CD4-positive, alpha-beta T cell treated with Interleukin-10 for 1 hour (primary cell): ENCODE results near the gene WRNIP1.

Source experiments
- DNase-seq: peaks from one replicate; pipeline ENCODE4 v3.0.0-alpha.2; 2020

The WRNIP1 gene

GRCh38 chr6:2765166-2765895, at the start of gene WRNIP1:
WRNIP1 (plus strand) TSS chr6:2765393; CDS start chr6:2765623, 230 bp downstream.
- peak; percentile 98 for DNase-seq

GRCh38 chr6:2715737-2716136, 49.5 kb upstream of the WRNIP1 start:
- DNase-seq: no peak

GRCh38 chr6:2716936-2717700, 48.1 kb upstream of the WRNIP1 start:
- no peak for DNase-seq

- no peak for DNase-seq
Measured at GRCh38 chr6:2718334-2719092, 46.7 kb upstream of the WRNIP1 start.

DNA sequence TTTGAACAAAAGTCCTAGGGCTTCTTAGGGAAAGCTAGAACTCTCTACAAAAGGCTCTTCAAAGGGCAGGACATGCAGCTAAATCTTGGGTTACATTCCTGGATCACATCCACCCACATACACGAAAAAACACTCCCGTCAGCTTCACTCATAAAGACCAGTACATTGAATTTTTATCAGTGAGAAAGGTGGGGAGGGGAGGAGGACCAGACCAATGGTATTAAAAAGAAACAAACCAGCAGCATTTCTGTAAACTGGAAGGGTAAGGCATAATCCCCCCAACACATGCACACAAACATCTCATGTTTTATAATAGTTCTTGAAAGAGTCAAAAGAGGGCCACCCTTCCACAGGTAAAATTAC, 46.1 kb upstream of the WRNIP1 start:
- DNase-seq: no peak

- no peak for DNase-seq
Measured at GRCh38 chr6:2721219-2721618, 44.0 kb upstream of the WRNIP1 start.

DNA sequence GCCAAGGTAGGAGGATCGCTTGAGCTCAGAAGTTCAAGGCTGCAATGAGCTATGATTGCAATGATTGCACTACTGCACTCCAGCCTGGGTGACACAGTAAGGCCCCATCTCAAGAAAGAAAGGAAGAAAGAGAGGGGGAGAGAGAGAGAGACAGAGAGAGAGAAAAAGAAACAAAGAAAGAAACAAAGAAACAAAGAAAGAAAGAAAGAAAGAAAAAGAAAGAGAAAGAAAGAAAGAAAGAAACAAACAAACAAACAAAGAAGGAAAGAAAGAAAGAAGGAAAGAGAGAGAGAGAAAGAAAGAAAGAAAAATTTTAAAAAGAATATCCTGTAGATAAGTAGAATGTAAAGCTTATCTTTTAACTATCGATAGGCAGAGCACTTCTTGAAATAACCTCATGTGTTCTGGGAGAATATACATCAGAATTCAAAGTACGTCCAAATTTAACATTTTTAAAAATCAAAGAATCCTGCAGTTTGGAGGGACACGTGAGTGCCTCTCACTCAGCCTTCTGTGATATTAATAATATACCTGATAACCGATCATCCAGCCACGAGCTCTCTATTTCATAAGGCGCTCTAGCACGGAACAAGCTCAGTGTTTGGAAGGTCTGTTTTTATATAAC, 39.7 kb upstream of the WRNIP1 start:
- DNase-seq: no peak

DNA sequence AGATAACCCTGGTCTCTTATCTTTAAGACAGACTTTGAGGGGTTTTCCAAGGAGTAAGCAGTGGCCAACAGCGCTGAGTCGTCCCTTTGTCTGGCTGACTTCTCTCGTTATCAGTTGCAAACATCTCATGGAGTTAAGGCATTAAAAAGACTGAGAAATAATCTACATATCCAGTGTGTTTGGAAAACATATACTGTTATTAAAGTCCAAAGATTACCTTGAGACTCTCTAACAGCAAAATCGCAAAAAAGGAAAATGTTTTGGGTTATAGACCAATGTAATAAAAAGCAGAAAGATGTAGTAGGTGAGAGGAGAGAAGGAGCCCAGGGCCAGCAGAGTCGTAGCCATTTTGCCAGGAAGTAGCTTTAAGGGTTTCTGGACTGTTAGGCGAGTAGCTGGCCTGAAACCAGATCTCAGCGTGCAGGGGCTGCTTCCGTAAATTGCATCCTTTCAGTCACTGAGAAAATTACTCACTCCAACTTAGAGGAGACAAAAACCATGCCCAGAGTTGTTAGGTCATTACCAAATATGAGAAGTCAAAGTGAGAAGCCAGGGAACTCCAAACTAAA, 39.1 kb upstream of the WRNIP1 start:
- peak; percentile 10 for DNase-seq

- no peak for DNase-seq
Measured at GRCh38 chr6:2729921-2730320, 35.3 kb upstream of the WRNIP1 start.

DNA sequence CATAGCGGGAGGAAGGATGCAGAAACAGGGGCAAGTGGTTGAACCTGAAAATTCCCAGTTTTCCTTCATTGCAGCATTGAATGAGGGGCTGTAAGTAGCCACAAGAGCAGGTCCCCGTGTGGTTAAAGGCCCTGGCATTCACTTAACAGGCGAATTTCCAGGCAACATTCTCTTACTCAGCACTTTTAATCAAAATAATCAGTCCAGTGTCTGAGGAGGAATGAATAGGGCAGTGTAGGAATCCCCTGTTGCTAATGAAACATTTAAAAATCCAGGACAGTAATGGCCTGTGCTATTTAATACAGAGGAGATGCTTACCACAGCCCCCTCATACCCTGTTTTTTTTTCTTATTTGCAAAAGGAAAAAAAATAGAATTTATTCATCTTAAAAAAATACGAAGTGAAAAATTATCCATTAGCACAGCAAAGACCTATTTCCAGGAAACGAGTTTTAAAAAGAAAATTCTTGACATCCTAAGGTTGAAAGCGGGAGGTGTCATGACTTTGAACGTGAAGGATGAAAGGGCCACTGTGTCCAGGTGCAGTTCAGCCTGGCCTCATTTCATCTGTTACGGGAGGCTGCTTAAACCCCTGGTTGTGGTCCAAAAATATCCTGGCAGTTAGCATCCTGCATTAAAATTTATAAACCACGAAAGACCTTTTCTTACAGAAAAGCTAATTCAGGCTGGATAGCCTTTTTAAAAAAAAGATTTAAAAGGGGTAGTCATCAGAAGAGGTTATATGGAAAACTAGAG, 34.7 kb upstream of the WRNIP1 start:
- no peak for DNase-seq

DNA sequence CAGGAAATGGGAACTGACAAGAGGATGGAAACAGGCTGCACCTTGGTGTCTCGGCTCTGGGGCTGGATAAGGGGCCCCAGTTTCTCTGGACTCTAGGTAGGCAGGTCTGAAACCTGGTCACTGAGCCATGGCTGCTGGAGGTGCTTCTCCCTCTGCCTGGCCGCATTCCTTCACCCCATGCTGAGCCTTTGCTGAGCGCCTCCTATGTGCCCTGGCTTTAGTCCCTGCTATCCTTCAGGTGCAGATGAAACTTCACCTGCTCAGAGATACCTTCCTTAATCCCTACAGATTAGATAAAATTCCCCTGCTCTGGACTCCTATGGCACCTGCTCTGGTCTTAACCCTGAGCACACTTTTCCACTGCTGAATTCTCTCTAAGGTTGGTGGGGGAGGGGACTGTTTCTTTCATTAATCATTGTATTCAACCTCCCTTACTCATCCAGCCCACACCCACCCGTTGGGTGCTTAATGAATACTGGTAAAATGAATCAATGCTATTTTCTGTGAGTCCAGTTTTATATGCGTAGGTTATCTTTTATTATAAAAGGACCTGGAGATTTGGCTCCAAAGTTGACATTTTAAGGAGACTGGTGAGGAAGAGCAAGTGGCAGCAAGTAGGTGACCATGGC, 33.8 kb upstream of the WRNIP1 start:
- no peak for DNase-seq

DNA sequence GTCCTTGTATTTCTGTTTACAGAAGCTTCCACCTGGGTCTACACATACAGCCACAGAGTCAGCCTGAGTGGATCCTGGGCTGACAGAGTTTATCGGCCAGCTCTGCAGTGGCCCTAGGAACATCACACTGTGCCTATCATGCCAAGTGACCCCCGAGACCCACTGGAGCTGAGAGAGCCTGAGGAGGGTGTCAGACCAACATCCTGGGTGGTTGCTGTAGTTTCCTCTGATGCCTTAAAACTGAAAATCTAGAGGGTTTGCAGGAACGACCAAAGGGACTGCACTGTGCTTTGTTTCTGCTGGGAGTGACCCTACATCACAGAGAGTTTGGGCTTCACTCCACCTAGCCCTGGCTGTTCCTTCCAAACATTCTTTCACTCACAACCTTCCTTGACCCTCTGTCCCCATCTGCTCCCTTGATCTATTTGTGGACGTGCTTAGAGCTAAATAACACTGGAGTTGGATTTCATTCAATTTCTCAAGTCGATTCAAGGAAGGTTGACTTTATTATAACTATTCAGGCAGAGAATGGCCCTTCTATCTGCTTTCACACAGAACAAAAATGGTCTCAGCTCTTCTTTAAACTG, 32.6 kb upstream of the WRNIP1 start:
- DNase-seq: no peak

GRCh38 chr6:2733324-2733723, 31.9 kb upstream of the WRNIP1 start:
- DNase-seq: peak; percentile 30

GRCh38 chr6:2733736-2734480, 31.3 kb upstream of the WRNIP1 start:
- DNase-seq: no peak

- DNase-seq: no peak
Measured at GRCh38 chr6:2734488-2735166, 30.6 kb upstream of the WRNIP1 start.

DNA sequence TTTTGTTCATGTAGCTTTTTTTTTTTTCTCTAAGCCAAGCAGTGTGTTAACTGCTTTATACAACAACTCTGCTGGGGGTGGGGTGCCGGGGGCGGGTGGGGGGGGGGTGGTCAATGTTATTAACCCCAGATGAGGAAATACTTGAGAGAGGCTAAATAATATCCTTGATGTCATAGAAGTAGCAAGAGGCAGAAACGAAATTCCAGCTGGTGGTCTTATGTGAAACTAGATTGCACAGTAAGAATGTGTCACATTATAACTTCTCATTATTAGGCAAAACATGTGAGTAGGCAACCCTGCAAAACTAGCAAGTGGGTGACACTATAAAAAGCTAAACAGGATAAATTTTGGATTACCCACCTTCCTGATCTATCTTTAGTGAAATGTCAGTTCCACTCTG, 27.3 kb upstream of the WRNIP1 start:
- no peak for DNase-seq

GRCh38 chr6:2738373-2738979, 26.7 kb upstream of the WRNIP1 start:
- DNase-seq: peak; percentile 64

- DNase-seq: no peak
Measured at GRCh38 chr6:2739335-2739734, 25.9 kb upstream of the WRNIP1 start.

GRCh38 chr6:2740581-2740980, 24.6 kb upstream of the WRNIP1 start:
- DNase-seq: no peak
